Measurements from ENCODE around the gene TAF4B. TPM values are rescaled to one million over a fixed set of nuclear protein-coding genes. Genes with fewer than 3 reads are reported as not detected.

The TAF4B gene
- polyA plus RNA-seq, 1 donor from 2014 or later: 0.38 TPM

DNA sequence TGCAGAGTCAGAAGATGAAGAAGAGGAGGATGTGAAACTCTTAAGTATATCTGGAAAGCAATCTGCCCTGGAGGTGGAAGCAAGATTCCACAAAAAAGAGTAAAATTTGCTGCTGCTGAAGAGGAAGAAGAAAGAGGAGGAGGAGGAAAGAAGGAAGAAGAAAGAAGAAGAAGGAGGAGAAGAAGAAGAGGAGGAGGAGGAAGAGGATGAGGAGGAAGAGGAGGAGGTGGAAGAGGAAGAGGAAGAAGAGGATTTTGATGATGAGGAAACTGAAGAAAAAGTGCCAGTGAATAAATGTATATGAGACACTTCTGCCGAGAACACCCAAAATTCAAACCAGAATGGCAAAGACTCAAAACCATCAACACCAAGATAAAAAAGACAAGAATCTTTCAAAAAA is 20.9 kb upstream of the TAF4B start:
- Histone ChIP-seq H3K36me3 (ENCODE audit: insufficient read depth, low read length) (no peaks in the 10 kb centered on the region), H2AFZ (ENCODE audit: low read depth, low read length) (no peak overlapping the region), H3K79me2 (replicated peaks; ENCODE audit: insufficient read depth, low read length) (no peaks in the 10 kb centered on the region), H3K9me3 (ENCODE audit: low read length) (no peaks in the 10 kb centered on the region), H3K4me3 (ENCODE audit: low read length) (no peak overlapping the region), H3F3A (ENCODE audit: insufficient read depth, low read length, poor library complexity, severe bottlenecking) (no peaks in the 10 kb centered on the region), H3K9me2 (ENCODE audit: insufficient read depth, low read length) (no peaks in the 10 kb centered on the region), H3K27ac (ENCODE audit: low read length) (no peak overlapping the region), H3K27me3 (ENCODE audit: insufficient read depth, low read depth, low read length) (no peaks in the 10 kb centered on the region), H3K4me2 (ENCODE audit: low read length) (no peak overlapping the region), H4K20me1 (ENCODE audit: insufficient read depth) (no peaks in the 10 kb centered on the region), H3K9ac (ENCODE audit: low read length) (no peak overlapping the region)
- TF ChIP-seq EP300 (conservative IDR thresholded peaks at IDR 0.05; ENCODE audit: poor library complexity, severe bottlenecking) (no peak), SMC3 (conservative IDR thresholded peaks at IDR 0.05; ENCODE audit: poor library complexity) (no peak), TAF1 (IDR thresholded peaks at IDR 0.05; ENCODE audit: low read depth) (no peak), EZH2 (IDR thresholded peaks at IDR 0.05; ENCODE audit: borderline replicate concordance, insufficient read depth, low read length, poor library complexity, severe bottlenecking) (no peak), RAD21 (conservative IDR thresholded peaks at IDR 0.05) (no peak), MXI1 (conservative IDR thresholded peaks at IDR 0.05; ENCODE audit: poor library complexity, severe bottlenecking) (no peak), POLR2AphosphoS5 (IDR thresholded peaks at IDR 0.05) (no peak)
- TF ChIP-seq, protein P1, sequence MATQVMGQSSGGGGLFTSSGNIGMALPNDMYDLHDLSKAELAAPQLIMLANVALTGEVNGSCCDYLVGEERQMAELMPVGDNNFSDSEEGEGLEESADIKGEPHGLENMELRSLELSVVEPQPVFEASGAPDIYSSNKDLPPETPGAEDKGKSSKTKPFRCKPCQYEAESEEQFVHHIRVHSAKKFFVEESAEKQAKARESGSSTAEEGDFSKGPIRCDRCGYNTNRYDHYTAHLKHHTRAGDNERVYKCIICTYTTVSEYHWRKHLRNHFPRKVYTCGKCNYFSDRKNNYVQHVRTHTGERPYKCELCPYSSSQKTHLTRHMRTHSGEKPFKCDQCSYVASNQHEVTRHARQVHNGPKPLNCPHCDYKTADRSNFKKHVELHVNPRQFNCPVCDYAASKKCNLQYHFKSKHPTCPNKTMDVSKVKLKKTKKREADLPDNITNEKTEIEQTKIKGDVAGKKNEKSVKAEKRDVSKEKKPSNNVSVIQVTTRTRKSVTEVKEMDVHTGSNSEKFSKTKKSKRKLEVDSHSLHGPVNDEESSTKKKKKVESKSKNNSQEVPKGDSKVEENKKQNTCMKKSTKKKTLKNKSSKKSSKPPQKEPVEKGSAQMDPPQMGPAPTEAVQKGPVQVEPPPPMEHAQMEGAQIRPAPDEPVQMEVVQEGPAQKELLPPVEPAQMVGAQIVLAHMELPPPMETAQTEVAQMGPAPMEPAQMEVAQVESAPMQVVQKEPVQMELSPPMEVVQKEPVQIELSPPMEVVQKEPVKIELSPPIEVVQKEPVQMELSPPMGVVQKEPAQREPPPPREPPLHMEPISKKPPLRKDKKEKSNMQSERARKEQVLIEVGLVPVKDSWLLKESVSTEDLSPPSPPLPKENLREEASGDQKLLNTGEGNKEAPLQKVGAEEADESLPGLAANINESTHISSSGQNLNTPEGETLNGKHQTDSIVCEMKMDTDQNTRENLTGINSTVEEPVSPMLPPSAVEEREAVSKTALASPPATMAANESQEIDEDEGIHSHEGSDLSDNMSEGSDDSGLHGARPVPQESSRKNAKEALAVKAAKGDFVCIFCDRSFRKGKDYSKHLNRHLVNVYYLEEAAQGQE (IDR thresholded peaks at IDR 0.05; ENCODE audit: borderline replicate concordance): no peak
- TF ChIP-seq, protein P2, sequence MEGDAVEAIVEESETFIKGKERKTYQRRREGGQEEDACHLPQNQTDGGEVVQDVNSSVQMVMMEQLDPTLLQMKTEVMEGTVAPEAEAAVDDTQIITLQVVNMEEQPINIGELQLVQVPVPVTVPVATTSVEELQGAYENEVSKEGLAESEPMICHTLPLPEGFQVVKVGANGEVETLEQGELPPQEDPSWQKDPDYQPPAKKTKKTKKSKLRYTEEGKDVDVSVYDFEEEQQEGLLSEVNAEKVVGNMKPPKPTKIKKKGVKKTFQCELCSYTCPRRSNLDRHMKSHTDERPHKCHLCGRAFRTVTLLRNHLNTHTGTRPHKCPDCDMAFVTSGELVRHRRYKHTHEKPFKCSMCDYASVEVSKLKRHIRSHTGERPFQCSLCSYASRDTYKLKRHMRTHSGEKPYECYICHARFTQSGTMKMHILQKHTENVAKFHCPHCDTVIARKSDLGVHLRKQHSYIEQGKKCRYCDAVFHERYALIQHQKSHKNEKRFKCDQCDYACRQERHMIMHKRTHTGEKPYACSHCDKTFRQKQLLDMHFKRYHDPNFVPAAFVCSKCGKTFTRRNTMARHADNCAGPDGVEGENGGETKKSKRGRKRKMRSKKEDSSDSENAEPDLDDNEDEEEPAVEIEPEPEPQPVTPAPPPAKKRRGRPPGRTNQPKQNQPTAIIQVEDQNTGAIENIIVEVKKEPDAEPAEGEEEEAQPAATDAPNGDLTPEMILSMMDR (IDR thresholded peaks at IDR 0.05; ENCODE audit: poor library complexity, severe bottlenecking): no peak

DNA sequence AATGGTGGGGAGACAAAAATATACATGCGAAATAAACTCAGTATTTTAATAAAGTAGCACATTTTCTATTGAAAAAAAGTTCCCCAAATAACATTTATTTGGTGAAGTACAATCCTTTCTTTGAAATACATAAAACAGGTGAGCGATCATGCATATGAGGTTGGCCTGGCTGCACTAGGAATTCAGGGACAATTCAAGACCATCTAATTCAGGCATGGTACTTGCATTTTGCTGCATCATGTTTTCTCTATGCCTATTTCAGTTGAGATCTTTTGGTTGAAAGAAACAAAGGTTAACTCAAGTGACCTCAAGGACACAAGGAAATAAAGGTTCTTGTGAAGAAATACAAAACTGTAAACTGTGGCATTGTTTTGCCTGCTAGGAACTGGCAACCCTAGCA is 19.8 kb upstream of the TAF4B start:
- no peaks in the 10 kb centered on the region for H3K79me2 ChIP-seq (replicated peaks; ENCODE audit: insufficient read depth, low read length)
- no peak for TF ChIP-seq RAD21 (conservative IDR thresholded peaks at IDR 0.05)
- TF ChIP-seq, protein P1 (IDR thresholded peaks at IDR 0.05; ENCODE audit: borderline replicate concordance): no peak
- no peak overlapping the region for H3K4me3 ChIP-seq (ENCODE audit: low read length)
- H3K9me3 ChIP-seq (ENCODE audit: low read length): no peaks in the 10 kb centered on the region
- no peak overlapping the region for H3K27ac ChIP-seq (ENCODE audit: low read length)
- no peaks in the 10 kb centered on the region for H3K36me3 ChIP-seq (ENCODE audit: insufficient read depth, low read length)
- no peak overlapping the region for H3K4me2 ChIP-seq (ENCODE audit: low read length)
- H4K20me1 ChIP-seq (ENCODE audit: insufficient read depth): no peaks in the 10 kb centered on the region
- no peak overlapping the region for H2AFZ ChIP-seq (ENCODE audit: low read depth, low read length)
- H3K27me3 ChIP-seq (ENCODE audit: insufficient read depth, low read depth, low read length): no peaks in the 10 kb centered on the region
- no peaks in the 10 kb centered on the region for H3F3A ChIP-seq (ENCODE audit: insufficient read depth, low read length, poor library complexity, severe bottlenecking)
- no peak overlapping the region for H3K9ac ChIP-seq (ENCODE audit: low read length)
- no peaks in the 10 kb centered on the region for H3K9me2 ChIP-seq (ENCODE audit: insufficient read depth, low read length)
